ENCODE results near the gene CAV3. TPM values are rescaled to one million over a fixed set of nuclear protein-coding genes. Genes with fewer than 3 reads are reported as not detected.
"Not testable (repeated sequence)": the region's sequence is repeated elsewhere in the genome, so short reads cannot be mapped to it uniquely, and the experiment has no call there.

CAV3 gene
- total RNA-seq, 1 donor from 2014 or later: not detected

GRCh38 chr3:8709801-8710507 lies 23.6 kb upstream of the CAV3 start:
- H3K4me3 ChIP-seq (ENCODE audit: low read depth, low read length): no peak overlapping the region
- DNase-seq (ENCODE audit: low read depth): no peak
- TF ChIP-seq, protein P1, sequence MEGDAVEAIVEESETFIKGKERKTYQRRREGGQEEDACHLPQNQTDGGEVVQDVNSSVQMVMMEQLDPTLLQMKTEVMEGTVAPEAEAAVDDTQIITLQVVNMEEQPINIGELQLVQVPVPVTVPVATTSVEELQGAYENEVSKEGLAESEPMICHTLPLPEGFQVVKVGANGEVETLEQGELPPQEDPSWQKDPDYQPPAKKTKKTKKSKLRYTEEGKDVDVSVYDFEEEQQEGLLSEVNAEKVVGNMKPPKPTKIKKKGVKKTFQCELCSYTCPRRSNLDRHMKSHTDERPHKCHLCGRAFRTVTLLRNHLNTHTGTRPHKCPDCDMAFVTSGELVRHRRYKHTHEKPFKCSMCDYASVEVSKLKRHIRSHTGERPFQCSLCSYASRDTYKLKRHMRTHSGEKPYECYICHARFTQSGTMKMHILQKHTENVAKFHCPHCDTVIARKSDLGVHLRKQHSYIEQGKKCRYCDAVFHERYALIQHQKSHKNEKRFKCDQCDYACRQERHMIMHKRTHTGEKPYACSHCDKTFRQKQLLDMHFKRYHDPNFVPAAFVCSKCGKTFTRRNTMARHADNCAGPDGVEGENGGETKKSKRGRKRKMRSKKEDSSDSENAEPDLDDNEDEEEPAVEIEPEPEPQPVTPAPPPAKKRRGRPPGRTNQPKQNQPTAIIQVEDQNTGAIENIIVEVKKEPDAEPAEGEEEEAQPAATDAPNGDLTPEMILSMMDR (IDR thresholded peaks at IDR 0.05; ENCODE audit: insufficient read depth, low read length, poor library complexity, severe bottlenecking): no peak
- no peaks in the 10 kb centered on the region for H3K36me3 ChIP-seq (ENCODE audit: control insufficient read depth, insufficient read depth, low read length)
- H3K27me3 ChIP-seq (ENCODE audit: control insufficient read depth, insufficient read depth, low read length): no peaks in the 10 kb centered on the region

GRCh38 chr3:8712045-8712907 lies 21.3 kb upstream of the CAV3 start:
- Histone ChIP-seq H3K4me3 (ENCODE audit: low read depth, low read length) (no peak overlapping the region), H3K36me3 (ENCODE audit: control insufficient read depth, insufficient read depth, low read length) (no peaks in the 10 kb centered on the region), H3K27me3 (ENCODE audit: control insufficient read depth, insufficient read depth, low read length) (no peaks in the 10 kb centered on the region)
- peak; percentile 35 for DNase-seq (ENCODE audit: low read depth)
- TF ChIP-seq, protein P1 (IDR thresholded peaks at IDR 0.05; ENCODE audit: insufficient read depth, low read length, poor library complexity, severe bottlenecking): no peak

DNA sequence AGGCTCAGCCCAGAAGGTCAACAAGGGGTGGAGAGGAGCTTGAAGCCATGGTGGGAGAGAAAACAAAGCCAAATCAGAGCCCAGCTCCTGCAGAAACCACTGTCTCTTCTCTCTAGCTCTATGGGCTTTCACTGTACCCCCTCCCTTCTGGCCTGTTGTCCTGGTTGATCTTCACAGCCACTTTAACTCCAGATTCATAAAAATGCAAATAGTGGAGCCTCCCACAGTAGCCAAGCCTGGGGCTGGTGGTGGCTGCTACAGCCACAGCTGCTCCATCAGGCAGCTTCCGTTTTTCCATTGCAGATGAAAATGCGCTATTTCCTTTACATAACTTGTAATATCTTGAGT lies 20.7 kb upstream of the CAV3 start:
- TF ChIP-seq, protein P1 (IDR thresholded peaks at IDR 0.05; ENCODE audit: insufficient read depth, low read length, poor library complexity, severe bottlenecking): no peak
- Histone ChIP-seq H3K36me3 (ENCODE audit: control insufficient read depth, insufficient read depth, low read length) (no peaks in the 10 kb centered on the region), H3K4me3 (ENCODE audit: low read depth, low read length) (no peak overlapping the region), H3K27me3 (ENCODE audit: control insufficient read depth, insufficient read depth, low read length) (no peaks in the 10 kb centered on the region)
- DNase-seq (ENCODE audit: low read depth): no peak

DNA sequence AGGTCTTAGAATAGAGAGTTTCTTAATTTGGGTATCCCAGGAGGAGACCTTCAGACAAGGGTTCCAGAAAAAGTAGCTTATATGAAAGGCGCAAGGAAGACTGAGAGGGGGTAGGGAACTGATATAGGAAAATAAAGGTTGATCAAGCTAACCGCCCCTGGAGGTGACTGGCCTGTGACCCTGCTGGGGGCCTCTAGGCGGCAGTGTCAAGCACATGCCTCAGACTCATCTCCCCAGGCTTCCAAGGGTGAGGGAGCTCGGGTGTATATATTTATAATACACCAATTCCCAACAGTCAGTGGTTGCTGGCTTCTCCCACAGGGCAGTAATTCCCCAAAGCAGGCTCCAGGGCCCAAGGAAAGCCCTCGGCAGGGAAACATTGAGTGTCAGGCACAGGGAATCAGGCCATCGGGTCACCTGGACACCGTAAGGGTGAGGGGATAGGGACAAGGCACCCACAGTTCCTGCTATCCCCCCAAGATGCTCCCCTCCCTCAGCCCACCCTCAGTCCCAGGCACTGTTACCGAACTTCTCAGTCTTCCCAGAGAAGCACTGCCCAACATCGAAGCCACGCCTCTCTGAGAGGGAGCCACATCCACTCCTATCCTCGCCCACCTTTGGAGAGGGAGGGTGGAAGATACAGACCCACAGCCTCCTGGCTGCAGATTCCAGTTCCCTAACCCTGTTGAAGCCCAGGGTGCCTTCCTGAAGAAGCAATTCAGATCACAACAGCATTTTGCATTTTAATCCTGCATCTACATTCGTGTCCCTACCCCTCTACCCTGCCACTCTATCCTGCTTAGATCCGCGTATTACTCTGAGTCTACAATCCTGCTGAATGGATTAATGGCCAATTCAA lies 19.5 kb upstream of the CAV3 start:
- TF ChIP-seq, protein P1 (IDR thresholded peaks at IDR 0.05; ENCODE audit: insufficient read depth, low read length, poor library complexity, severe bottlenecking): peak; percentile 39
- no peak for DNase-seq (ENCODE audit: low read depth)
- H3K27me3 ChIP-seq (ENCODE audit: control insufficient read depth, insufficient read depth, low read length): no peaks in the 10 kb centered on the region
- no peak overlapping the region for H3K4me3 ChIP-seq (ENCODE audit: low read depth, low read length)
- H3K36me3 ChIP-seq (ENCODE audit: control insufficient read depth, insufficient read depth, low read length): no peaks in the 10 kb centered on the region

GRCh38 chr3:8715757-8716156 lies 17.8 kb upstream of the CAV3 start:
- H3K4me3 ChIP-seq (ENCODE audit: low read depth, low read length); H3K27me3 ChIP-seq (ENCODE audit: control insufficient read depth, insufficient read depth, low read length); H3K36me3 ChIP-seq (ENCODE audit: control insufficient read depth, insufficient read depth, low read length); DNase-seq (ENCODE audit: low read depth): not testable (repeated sequence)

DNA sequence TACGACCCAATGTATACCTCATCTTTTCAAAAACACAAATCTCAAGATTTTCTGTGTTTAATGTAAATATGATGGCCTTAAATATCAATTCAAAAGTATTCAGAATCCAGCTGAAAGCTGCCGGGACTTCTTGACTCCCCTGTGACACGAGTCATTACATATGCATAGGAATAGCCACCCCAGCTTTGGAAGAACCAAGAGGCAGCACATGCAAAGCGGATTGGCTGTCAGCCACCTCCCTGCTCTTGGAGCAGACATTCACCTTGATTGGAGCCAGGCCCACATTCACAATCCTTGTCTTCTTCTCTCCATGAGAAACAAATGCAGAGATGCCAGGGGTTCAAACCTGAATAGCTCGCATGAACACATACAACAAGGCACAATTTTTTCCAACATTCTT lies 10.8 kb upstream of the CAV3 start:
- Histone ChIP-seq H3K27me3 (ENCODE audit: control insufficient read depth, insufficient read depth, low read length) (no peaks in the 10 kb centered on the region), H3K4me3 (ENCODE audit: low read depth, low read length) (no peak overlapping the region), H3K36me3 (ENCODE audit: control insufficient read depth, insufficient read depth, low read length) (no peaks in the 10 kb centered on the region)
- no peak for DNase-seq (ENCODE audit: low read depth)
- TF ChIP-seq, protein P1 (IDR thresholded peaks at IDR 0.05; ENCODE audit: insufficient read depth, low read length, poor library complexity, severe bottlenecking): no peak
